SIG-M5 treated with dmso at 0.1 percent for 504 hours (cell line): ENCODE measurements around the gene ZNF606.

Experiments
- DNase-seq: peaks from one replicate; lab custom pipeline; 2025; ENCODE audit not compliant: unreplicated experiment; lab: John Stamatoyannopoulos, UW

The ZNF606 gene

DNA sequence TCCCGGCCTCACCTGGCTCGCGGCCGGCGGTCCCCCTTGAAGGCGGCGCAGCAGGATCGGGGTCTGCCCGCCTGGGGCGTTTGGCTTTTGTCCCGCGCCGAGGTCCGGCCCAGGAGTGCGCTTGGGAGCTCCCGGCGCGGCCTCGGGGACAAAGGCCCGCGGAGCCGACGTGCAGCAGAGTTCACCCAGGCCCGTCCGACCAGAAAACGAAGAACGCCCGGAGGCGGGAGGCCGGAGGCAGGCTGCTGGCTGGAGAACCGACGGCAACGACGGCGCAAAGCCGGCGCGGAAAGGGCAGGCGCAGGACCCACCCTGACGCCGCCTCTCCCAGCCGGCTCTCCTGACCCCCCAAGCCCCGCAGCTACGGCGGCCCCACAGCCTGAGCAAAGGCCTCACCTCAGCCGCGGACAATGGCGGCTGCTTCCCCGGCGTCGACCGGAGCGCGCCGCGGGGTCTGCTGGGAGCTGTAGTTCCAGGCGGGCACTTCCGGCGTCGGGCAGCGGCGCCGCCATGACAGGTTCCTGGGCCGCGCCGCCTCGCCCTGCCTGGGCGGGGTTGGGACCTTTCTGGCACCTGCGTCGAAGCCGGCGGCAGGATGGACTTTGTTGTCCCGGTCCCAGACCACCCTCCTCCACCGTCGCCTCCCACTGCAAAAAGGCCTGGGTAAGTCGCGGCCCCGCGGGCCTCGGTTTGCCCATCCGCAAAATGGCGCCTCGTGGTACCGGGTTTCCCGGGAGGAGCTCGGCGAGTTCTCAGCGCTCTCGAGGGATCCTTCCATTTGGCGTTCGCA, at the start of gene ZNF606:
Gene ZNF606, minus strand, starts transcription at position 437 of the 790 bp plus-strand sequence. CDS start 1,501 bp downstream, outside the sequence.
- peak; percentile 4 for DNase-seq

DNA sequence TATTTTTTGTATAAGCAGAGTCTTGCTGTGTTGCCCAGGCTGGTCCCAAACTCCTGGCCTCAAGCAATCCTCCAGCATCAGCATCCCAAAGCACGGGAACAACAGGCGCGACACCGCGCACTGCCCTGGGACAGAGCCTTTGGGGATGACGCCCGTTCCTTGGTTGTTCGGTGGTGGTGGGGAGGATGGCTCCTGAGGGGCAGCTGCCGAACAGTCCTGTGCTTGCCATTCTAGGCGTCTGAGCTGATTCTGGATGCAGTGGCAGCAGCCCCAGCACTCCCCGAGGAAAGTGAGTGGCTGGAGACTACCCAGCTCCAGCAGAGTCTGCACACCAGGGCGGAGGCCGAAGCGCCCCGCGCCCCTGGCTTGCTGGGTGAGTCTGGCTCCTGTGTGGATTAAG, 49.6 kb upstream of the ZNF606 start:
- DNase-seq = no peak

DNA sequence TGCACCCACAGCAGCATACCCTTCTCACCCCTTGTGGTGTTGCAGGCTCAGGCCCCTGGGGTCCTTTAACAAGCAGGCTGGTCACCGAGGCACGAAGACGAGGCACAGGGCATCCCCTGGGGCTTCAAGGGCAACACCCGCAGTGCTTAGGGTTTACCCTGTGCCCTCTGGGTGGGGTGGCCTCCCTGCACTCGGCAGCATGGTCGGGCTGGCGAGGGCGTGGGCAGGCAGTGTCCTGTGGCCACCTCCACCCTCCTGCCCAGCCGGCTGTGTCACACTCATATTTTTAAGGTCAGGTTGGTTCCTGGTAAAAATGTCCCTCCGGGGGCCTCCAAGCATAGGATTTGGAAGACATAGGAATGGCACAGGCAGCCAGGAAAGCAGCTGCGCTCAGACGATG, 45.1 kb upstream of the ZNF606 start:
- DNase-seq = no peak

DNA sequence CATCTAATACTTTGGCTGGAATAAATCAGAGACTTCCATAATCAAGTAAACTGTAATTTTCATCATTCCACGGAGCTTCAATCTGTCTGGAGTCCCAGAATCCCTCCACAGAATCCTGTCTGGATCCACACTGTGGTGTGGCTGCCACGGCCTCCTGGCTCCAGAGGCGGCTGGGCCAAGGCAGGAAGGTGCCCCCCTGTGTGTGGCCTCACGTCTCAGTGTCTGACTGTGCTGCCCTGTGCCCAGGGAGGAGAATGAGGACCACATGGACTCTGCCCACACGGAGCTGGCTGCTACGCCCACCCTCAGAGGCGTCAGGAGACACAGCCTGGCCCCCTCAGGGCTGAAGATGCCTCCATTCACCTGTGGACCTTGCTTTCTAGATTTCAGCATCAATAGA, 44.2 kb upstream of the ZNF606 start:
- no peak for DNase-seq

DNA sequence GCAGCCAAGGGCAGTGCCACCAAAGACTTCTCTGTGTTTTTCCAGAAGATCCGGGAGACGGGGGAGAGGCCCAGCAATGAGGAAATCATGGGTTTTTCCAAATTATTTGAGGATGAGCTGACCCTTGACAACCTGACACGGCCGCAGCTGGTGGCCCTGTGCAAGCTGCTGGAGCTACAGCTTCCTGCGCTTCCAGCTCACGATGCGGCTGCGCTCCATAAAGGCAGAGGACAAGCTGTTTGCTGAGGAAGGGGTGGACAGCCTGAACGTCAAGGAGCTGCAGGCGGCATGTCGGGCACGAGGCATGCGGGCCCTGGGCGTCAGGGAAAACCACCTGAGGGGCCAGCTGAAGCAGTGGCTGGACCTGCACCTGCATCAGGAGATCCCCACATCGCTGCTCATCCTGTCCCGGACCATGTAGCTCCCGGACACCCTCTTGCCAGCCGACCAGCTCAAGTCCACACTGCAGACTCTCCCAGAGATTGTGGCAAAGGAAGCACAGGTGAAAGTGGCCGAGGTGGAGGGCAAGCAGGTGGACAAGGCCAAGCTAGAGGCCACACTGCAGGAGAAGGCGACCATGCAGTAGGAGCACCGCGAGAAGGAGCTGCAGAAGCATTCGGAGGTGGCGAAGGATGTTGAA, 42.9 kb upstream of the ZNF606 start:
- DNase-seq = no peak

DNA sequence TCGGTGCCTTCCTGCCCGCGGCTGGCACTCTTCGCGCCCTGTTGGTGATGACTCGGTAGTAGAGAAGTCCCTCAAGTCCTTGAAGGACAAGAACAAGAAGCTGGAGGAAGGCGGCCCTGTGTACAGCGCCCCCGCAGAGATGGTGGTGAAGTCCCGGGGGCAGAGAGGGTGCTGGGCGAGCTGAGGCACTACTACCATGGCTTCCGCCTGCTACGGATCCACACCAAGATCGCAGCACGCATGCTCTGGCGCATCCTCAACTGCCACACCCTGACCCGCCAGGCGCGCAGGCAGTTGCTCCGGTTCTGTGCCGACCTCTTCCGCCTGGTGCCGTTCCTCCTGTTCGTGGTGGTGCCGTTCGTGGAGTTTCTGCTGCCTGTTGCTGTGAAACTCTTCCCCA, 42.3 kb upstream of the ZNF606 start:
- no peak for DNase-seq

DNA sequence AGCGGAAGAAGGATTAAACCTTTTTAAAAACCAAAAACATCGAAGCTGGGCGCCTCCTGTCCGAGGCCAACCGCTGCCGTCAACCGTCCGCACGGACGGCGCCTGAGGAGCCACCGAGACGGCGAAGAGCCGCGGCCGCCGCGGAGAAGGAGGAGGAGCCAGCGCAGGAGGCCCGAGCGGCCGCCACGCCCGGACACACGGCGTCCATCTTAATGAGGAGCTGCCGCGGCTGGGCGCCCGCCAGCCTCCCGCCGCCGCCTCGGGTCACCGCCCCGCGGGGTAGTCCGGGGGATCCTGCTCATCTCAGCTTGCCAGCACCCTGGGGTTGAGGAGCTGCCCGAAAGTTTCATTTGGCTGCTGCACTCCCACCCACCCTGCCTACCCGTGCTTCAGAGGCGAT, 41.8 kb upstream of the ZNF606 start:
- DNase-seq = no peak

DNA sequence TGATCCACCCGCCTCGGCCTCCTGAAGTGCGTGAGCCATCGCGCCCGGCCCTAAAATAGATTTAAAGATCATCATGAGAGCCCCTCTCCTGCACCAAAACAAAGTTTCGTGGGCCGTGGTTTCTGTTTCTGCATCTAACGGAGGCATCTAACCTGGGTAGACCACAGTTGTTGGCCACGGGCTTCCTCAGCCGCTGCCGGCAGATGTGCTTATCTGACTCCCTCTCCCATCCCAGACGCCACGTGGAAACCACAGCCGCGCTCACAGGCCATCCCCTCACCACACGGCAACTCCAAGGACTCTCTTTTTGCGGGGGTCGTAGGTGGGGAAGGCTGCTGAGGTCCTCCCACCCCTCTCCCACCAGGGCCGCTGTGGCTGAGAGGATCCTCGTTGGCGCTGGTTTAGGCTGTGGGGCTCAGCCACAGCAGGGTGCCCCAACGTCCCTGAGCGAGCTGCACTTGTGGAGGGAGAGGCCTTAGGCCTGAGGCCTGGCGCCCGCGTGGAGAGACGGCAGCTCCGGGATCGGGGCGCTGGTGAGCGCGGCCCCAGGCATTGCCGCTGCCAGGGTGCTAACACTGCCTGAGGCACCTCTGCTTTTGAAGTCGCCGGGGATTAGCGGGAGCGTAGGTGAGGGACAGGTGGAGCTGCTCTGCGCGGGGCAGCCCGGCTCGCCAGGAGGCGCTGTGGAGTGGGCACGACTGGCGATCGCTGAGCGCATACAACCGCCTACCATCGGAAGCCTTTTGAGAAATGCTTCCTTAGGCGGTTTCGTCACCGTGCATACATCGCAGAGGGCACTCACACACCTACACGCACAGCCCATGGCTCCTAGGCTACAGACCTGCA, 40.1 kb upstream of the ZNF606 start:
- DNase-seq = no peak

DNA sequence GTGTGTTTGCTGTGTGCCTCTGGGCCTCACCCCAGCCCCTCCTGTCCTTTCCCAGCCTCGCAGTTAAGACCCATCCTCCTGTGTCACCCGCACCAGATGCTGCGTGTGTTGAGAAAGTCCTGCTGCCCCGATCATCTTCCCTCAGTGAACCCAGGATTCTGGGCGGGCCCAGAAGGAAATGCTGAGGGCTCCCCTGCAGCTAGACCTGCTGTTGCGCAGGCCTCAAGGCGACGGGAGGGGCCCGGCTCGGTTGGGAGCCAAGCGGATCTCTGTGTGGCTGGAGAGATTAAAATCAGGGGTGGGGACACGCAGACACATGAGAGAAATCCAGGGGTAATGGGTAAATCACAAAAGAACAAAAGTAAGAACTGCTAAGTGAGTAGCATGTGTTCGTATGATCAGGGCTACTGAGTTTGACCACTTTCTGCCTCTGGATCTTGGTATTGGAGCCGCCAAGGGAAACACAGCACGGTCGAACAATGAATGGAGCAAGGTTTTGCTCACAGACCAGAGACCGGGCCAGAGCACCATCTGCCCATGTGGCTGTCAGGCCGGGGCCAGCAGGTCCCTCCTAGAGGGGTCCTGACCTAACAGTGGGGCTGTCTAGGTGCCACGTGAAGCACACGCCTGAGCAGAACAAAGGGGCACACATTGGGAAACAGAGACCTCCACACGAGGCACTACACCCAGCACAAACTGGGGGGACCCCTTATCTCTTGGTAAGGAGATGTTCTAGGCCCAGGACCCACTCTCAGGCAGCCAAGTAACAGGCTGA, 38.3 kb upstream of the ZNF606 start:
- no peak for DNase-seq

DNA sequence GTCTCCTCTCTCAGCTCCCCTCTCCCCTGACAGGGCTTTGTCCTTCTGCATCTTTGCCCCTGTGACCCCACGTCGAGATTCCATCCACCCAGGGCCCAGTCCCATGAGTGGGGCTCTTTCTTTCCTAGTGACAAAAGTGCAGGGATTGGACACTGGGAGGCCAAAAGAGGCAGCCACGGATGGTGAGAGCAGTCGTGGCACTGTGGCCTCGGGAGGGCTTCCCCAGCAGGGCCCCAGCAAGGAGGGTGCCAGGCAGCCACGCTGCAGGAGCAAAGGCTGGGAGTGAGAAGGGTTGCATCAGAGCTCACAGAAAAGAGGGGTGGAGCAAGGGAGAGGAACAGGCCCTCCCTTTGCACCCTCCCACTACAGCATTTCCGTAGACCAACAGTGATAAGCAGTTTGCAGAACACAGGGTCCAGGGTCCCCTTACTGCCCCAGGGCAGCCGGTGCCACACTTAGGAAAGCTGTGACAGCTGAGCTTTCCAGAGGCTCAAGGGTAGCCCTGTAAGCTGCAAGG, 36.1 kb upstream of the ZNF606 start:
- DNase-seq = no peak

DNA sequence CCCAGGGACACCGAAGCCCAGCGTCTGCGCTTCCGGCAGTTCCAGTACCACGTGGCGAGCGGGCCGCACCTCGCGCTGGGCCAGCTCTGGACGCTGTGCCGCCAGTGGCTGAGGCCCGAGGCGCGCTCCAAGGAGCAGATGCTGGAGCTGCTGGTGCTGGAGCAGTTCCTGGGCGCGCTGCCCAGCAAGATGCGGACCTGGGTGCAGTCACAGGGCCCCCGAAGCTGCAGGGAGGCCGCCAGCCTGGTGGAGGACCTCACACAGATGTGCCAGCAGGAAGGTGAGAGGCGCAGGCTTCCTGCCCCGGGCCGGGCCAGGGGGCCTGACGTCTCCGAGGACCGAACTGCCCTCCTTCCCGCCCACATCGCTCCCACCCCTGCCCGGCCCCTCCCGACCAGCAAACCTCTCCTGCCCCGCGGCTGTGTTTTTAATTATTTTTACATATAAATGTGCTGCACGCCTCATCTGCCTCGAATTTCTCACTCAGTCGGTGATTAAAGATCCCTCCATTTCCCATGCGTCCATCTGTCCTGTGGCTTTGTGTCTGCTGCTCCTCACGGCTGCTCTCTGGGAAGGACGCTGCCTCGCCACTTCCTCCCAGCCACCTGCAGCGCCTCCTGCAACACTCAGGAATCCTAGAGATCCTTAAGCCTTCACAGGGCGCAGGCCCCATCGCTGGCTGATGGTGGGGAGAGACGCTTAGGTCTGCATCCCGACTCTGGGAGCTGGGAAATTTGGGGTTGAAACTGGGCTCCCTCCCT, 35.5 kb upstream of the ZNF606 start:
- no peak for DNase-seq

DNA sequence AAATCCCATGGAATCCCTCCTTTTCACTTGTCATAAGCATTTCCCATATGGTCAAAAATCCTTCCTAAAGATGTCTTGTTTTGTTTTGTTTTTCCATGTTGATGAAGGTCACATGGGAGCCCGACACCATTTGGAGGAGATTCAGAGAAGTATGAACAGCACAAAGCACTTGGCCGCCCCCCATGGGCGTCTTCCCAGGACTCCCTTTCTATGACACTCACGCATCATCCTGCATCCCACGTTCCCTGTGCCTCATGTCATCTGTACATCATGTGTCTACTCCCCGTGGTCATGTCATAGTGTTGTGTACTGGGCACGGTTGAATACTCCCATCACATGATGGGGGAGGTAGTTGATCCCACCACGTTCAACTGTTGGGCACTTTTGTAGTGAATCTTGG, 33.2 kb upstream of the ZNF606 start:
- no peak for DNase-seq

DNA sequence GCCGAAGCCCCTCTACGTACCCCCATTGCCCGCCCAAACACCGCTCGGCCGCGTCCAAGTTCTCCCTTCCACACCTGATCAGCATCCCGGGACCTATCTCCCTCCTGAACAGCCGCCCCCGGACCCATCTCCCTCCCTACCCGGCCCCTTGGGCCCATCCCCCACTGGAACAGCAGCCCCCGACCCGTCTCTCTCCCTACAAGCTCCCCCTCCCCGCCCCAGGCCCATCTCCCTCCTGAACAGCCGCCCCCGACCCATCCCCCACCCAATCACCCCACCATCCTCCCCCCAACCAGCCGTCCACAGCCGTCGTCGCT, 31.8 kb upstream of the ZNF606 start:
- DNase-seq = no peak

DNA sequence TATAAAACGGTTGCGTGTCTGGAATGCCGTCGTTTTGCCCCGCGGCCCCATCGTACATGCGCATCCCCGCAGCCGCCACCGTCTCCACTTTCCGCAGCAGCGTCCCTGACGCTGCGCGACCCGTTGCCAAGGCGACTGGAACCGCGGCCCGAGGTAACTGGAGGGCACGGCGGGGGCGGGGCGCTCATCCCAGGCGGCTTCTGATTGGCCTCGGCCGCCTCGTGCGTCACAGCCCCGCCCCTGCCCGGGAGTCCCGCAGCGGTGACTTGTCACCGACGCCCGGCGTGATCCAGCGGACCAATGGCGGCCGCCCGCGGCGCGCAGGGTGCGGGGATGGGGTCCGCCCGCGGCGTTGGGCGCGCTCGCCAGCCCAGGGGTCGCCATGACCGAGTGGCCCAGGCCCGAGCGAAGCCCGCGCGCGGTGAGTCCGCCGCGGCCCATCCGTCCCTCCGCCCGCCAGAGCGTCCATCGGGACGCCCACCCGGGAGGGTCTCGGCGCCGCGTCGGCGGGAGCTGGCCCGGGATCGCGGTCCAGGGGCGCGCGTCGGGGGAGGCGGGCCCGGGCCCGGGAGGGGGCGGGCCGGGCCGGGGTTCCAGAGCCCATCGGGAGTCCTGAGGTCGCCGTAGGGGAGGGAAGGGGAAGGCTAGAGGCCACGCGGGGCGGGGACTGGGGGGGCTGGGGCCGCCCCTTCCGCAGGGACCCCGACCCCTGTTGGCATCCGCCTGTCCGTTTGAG, 31.3 kb upstream of the ZNF606 start, which contains the start of gene ZSCAN1:
Gene ZSCAN1, plus strand, starts transcription at position 285 of the 736 bp plus-strand sequence. CDS start 3,812 bp downstream, outside the sequence.
- DNase-seq = no peak

DNA sequence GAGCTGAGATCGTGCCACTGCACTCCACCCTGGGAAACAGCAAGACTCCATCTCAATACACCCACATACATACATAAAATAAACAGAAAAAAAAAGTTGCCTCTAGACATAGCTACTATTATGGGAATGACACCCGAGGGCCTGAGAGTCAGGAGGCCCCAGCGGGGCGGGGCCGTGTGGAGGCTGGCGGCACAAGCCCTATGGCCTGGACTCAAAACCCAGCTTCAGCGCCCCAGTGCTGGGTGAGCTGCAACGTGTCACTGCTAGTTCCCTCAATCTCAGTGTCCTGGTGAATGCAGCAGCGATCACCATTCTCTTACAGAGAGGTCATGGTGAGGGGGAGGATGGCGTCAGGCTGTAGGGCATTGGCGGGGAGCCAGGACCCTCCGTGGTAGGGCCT, 22.0 kb upstream of the ZNF606 start:
- no peak for DNase-seq

DNA sequence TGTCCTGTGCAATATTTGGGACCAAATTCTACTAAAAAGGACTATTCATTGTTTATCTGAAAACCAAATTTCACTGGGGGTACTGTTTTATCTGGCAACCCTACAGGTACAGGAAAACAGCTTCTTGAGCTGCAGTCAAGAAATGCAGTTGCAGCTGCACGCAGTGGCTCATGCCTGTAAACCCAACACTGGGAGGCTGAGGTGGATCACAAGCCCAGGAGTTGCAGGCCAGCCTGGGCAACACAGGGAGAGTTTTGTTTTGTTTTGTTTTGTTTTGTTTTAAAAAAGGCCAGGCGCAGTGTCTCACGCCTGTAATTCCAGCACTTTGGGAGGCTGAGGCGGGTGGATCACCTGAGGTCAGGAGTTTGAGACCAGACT, 19.7 kb upstream of the ZNF606 start:
- no peak for DNase-seq

DNA sequence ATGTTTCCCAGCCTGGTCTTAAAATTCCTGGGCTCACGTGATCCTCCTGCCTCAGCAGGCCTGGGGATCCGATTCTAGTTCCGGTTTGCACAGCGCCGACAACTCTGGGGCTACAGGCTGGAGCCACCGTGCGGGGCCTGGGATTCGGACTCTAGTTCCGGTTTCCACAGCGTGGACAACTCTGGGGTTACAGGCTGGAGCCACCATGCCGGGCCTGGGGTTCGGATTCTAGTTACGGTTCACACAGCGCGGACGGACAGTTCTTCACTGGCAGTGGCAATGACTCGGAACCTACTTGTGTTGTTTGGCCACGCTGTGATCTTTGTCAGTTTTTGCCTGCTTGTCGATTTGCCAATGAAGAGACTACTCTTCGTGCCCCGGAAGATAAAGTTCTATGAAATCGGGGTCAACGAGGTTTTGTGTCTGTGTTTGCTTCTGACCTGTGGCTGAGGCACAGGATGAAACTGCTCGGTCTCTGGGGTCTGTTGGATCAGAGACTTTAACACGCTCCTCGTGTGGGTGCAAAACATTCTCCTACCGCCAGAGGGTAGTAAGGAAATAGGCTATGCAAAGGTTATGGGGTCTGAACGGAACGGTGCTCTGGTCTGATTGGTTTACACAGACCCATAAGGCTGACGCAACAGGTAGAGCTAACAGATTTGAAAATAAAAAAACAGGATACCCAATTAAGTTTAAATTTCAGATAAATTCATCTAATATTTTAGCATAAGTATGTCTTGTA, 19.1 kb upstream of the ZNF606 start:
- no peak for DNase-seq

DNA sequence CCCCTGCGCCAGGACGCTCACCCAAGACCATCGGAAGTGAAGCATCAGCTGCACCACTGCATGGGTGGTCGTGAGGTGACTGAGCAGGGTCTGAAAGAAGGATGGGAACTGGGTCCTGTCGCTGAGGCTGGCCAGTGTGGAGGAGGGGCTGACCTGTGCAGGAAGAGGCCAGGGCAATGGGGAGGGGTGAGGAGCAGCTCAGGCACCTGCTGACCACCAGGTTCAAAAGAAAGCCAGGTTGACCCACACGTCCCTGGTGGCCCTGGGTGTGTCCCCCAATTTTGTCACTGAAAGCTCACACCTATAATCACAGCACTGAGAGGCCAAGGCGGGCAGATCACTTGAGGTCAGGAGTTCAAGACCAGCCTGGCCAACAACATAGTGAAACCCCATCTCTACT, 17.5 kb upstream of the ZNF606 start:
- DNase-seq = no peak

DNA sequence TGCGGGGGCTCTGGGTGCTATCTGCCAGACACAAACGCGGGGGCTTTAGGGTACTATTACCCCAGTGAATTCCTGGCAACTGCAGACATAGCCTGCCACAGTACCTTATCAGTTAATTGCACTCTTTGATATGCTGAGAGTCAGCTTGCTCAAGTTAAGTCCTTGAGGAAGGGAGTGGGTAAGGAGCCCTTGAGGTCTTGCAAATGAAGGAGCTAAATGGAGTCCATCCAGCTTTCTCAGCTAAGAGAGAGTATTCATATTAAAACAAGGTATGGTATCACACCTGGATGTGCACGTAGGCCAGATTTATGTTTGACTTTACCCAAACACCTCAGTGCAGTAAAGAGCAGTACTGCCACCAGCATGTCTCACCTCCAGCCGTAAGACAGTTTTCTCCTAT, 11.5 kb upstream of the ZNF606 start:
- no peak for DNase-seq
